Osteoblast (primary cell): Measurements from ENCODE around the gene MEF2A. TPM values are rescaled to one million over a fixed set of nuclear protein-coding genes. Genes with fewer than 3 reads are reported as not detected.

ENCODE experiments used
- DNase-seq: peaks from one replicate; pipeline ENCODE4 v3.0.0; 2011; ENCODE audit warnings: low spot score, mixed read lengths; ENCODE audit not compliant: insufficient read length; ENCODE audit errors: missing footprints
- H2AFZ ChIP-seq: 2 replicates; pipeline ENCODE4 v1.6.0; 2011; ENCODE audit warnings: mild to moderate bottlenecking, low read length
- H3K27ac ChIP-seq: 2 replicates; pipeline ENCODE4 v1.5.1; 2011; ENCODE audit warnings: mild to moderate bottlenecking, low read depth, low read length, moderate library complexity
- H3K27me3 ChIP-seq: 2 replicates; pipeline ENCODE4 v1.6.0; 2012; ENCODE audit warnings: mild to moderate bottlenecking, control low read depth, inconsistent platforms, low read length, moderate library complexity; ENCODE audit not compliant: insufficient read depth
- H3K36me3 ChIP-seq: 2 replicates; pipeline ENCODE4 v1.5.1; 2011; ENCODE audit warnings: mild to moderate bottlenecking, low read length, control low read depth, moderate library complexity; ENCODE audit not compliant: insufficient read depth
- H3K4me1 ChIP-seq: 2 replicates; pipeline ENCODE4 v1.5.1; 2011; ENCODE audit warnings: mild to moderate bottlenecking, low read length, control low read depth, moderate library complexity; ENCODE audit not compliant: insufficient read depth
- H3K4me2 ChIP-seq: 2 replicates; pipeline ENCODE4 v1.6.0; 2011; ENCODE audit warnings: mild to moderate bottlenecking, low read length; ENCODE audit not compliant: insufficient read depth
- H3K4me3 ChIP-seq: fragments of 200-600 bp; sonication (generic); 3 replicates; pipeline ENCODE4 v1.5.1; 2012; ENCODE audit warnings: mild to moderate bottlenecking, low read length, inconsistent platforms; ENCODE audit not compliant: insufficient read depth
- H3K79me2 ChIP-seq: 2 replicates; pipeline ENCODE4 v1.6.0; 2012; ENCODE audit warnings: mild to moderate bottlenecking, low read length, control low read depth, inconsistent platforms; ENCODE audit not compliant: insufficient read depth
- H3K9me3 ChIP-seq: 2 replicates; pipeline ENCODE4 v1.5.1; 2011; ENCODE audit warnings: low read depth, low read length, control low read depth
- H4K20me1 ChIP-seq: 2 replicates; pipeline ENCODE4 v1.6.0; 2012; ENCODE audit warnings: mild to moderate bottlenecking, low read length, control low read depth; ENCODE audit not compliant: insufficient read depth
- total RNA-seq: library from RNA; depleted of rRNA; stranded (reverse); fragments of >200 nt; gene quantifications from 2 replicates; pipeline ENCODE4 v1.2.3, GENCODE V29; 2012
- TF ChIP-seq, protein P1 (sequence below): IDR thresholded peaks from 2 replicates; pipeline ENCODE4 v1.5.1; 2011; ENCODE audit warnings: mild to moderate bottlenecking, low read depth, low read length, moderate library complexity; ENCODE audit errors: extremely low read depth

MEF2A gene
- total RNA-seq, 1 donor = 55.4 TPM

DNA sequence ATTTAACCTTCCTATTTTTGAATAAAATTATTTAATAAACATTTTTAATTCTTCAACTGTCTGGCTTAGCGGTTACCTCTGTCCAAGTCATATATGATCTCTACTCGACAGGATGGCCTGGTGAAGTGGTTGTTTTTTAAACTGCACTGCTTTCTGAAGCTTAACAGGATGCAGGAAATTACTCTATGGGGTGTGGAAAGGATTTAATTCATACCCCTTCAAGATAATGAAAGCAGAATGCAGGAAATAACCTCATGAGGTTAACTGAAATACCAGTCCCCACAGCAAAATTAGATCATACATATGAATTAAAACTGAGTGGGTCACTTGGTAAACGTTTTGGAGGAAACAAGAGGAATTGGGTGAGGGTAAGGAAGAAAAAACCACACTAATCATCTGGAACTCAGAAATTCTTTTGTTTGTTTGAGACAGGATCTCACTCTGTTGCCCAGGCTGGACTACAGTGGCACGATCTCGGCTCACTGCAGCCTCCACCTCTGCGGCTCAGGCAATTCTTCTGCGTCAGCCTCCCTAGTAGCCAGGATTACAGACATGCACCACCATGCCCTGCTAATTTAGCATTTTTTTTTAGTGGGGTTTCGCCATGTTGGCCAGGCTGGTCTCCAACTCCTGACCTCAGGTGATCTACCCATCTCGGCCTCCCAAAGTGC, 117.4 kb downstream of the MEF2A start:
- no peak overlapping the region for H3K4me2 ChIP-seq

DNA sequence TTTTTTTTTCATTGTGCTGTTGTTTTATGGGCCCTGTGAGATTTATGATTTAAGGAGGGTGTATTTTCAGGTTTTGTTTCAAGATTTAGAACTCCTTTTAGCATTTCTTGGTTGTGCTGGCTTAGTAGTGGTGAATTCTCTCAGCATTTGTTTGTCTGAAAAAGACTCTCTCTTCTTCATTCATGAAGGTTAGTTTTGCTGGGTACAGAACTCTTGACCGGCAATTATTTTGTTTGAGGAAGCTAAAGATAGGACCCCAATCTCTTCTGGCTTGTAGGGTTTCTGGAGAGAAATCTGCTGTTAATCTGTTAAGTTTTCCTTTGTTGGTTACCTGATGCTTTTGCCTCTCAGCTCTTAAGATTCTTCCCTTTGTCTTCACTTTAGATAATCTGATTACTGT, 120.5 kb downstream of the MEF2A start:
- DNase-seq = no peak
- Histone ChIP-seq H3K79me2 (peaks cover 26% of the 10 kb centered on the region), H3K4me1 (peaks cover 10% of the 10 kb centered on the region), H3K4me2 (no peak overlapping the region), H3K4me3 (no peak overlapping the region), H2AFZ (no peak overlapping the region), H3K27ac (no peak overlapping the region), H4K20me1 (no peaks in the 10 kb centered on the region), H3K9me3 (no peaks in the 10 kb centered on the region), H3K36me3 (peaks cover 24% of the 10 kb centered on the region), H3K27me3 (no peaks in the 10 kb centered on the region)
- TF ChIP-seq, protein P1, sequence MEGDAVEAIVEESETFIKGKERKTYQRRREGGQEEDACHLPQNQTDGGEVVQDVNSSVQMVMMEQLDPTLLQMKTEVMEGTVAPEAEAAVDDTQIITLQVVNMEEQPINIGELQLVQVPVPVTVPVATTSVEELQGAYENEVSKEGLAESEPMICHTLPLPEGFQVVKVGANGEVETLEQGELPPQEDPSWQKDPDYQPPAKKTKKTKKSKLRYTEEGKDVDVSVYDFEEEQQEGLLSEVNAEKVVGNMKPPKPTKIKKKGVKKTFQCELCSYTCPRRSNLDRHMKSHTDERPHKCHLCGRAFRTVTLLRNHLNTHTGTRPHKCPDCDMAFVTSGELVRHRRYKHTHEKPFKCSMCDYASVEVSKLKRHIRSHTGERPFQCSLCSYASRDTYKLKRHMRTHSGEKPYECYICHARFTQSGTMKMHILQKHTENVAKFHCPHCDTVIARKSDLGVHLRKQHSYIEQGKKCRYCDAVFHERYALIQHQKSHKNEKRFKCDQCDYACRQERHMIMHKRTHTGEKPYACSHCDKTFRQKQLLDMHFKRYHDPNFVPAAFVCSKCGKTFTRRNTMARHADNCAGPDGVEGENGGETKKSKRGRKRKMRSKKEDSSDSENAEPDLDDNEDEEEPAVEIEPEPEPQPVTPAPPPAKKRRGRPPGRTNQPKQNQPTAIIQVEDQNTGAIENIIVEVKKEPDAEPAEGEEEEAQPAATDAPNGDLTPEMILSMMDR = no peak

More for the DNA sequence above, 117.4 kb downstream of the MEF2A start:
- DNase-seq = no peak
- Histone ChIP-seq H3K4me3 (no peak overlapping the region), H3K36me3 (peaks cover 22% of the 10 kb centered on the region), H3K27me3 (no peaks in the 10 kb centered on the region), H3K9me3 (no peaks in the 10 kb centered on the region), H4K20me1 (no peaks in the 10 kb centered on the region), H3K4me1 (peaks cover 10% of the 10 kb centered on the region), H3K27ac (peak overlapping the region; percentile 60), H2AFZ (no peak overlapping the region), H3K79me2 (peaks cover 24% of the 10 kb centered on the region)
- TF ChIP-seq, protein P1 = no peak

DNA sequence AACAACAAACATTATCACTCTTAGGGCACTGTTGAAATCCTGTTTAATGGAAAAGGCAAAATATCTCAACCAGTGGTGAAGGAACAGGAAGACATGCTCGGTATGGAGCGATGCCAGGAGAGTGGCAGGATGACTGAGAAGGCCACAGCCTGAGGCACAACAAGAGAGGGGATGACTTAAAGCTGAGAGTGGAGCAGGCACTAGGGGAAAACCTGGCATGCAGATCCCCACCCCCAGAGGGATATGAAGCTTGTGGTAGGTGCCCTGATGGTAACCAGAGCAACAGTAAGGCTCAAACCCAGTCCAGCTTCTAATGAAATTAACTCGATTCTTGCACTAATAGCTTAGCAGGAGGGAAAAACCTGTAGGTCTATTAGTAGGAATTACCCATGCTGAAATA, 127.0 kb downstream of the MEF2A start:
- H3K9me3 ChIP-seq = no peaks in the 10 kb centered on the region
- H4K20me1 ChIP-seq = no peaks in the 10 kb centered on the region
- no peak overlapping the region for H3K4me3 ChIP-seq
- no peak overlapping the region for H2AFZ ChIP-seq
- H3K27me3 ChIP-seq = no peaks in the 10 kb centered on the region
- H3K79me2 ChIP-seq = peaks cover 2% of the 10 kb centered on the region
- no peak overlapping the region for H3K27ac ChIP-seq
- TF ChIP-seq, protein P1 = no peak
- H3K4me2 ChIP-seq = no peak overlapping the region
- no peaks in the 10 kb centered on the region for H3K4me1 ChIP-seq
- peaks cover 59% of the 10 kb centered on the region for H3K36me3 ChIP-seq
- DNase-seq = no peak

DNA sequence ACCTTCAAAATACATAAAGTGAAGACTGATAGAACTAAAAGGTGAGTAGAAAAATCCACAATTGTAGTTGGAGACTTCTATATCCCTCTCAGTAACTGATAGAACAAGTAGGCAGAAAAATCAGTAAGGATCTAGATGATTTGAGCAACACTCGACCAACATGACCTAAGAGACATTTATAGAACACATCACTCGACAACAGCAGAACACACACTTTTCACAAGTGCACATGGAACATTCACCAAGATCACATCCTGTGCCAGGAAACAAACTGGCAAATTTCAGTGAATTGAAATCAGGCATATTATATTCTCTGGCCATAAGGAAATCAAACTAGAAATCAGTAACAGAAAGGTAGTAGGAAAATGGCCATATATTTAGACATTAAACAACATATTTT, 130.3 kb downstream of the MEF2A start:
- H3K4me3 ChIP-seq = no peak overlapping the region
- H2AFZ ChIP-seq = no peak overlapping the region
- no peaks in the 10 kb centered on the region for H3K79me2 ChIP-seq
- peaks cover 43% of the 10 kb centered on the region for H3K36me3 ChIP-seq
- no peak overlapping the region for H3K4me2 ChIP-seq
- TF ChIP-seq, protein P1 = no peak
- no peaks in the 10 kb centered on the region for H3K27me3 ChIP-seq
- H4K20me1 ChIP-seq = no peaks in the 10 kb centered on the region
- H3K4me1 ChIP-seq = no peaks in the 10 kb centered on the region
- no peaks in the 10 kb centered on the region for H3K9me3 ChIP-seq
- no peak for DNase-seq
- H3K27ac ChIP-seq = no peak overlapping the region
